OCI-LY3 (cell line): ENCODE results near the gene EEF1G.

ENCODE experiments used
- EZH2phosphoT487 ChIP-seq: fragments of 200-600 bp; shearing (Covaris generic); IDR thresholded peaks from 2 replicates; pipeline ENCODE4 v1.6.1; 2018; ENCODE audit warnings: antibody characterized with exemption, mixed run types, low read depth
- TF ChIP-seq, protein P1 (sequence below): fragments of 200-600, 300-600 bp; sonication (generic); IDR thresholded peaks from 2 replicates; pipeline ENCODE4 v1.5.1; 2014; ENCODE audit warnings: antibody characterized with exemption, low read length, low read depth

DNA sequence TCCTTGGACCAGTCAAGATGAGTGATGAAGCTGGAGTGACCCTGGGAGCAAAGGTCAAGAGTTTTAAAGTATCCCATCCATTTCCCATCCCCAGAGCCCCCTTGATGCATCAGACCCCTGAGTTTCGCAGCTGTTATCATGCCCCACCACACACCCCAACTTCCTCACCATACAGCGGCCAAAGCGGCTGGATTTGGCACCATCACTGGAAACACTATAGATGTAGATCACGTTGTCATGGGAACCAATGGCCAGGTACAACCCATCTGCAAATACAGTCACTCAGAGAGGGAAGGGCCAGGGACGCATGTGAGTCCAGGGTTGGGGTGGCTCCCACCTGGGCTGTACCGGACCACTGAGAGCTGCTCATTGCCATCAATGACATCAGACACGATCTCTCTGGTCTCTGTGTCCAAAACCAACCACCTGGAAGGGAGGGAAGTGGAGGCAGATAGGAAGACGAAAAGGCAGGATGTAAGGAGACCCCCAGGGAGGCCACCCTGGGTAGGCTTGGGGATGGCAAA lies 30.1 kb upstream of the EEF1G start:
- TF ChIP-seq, protein P1, sequence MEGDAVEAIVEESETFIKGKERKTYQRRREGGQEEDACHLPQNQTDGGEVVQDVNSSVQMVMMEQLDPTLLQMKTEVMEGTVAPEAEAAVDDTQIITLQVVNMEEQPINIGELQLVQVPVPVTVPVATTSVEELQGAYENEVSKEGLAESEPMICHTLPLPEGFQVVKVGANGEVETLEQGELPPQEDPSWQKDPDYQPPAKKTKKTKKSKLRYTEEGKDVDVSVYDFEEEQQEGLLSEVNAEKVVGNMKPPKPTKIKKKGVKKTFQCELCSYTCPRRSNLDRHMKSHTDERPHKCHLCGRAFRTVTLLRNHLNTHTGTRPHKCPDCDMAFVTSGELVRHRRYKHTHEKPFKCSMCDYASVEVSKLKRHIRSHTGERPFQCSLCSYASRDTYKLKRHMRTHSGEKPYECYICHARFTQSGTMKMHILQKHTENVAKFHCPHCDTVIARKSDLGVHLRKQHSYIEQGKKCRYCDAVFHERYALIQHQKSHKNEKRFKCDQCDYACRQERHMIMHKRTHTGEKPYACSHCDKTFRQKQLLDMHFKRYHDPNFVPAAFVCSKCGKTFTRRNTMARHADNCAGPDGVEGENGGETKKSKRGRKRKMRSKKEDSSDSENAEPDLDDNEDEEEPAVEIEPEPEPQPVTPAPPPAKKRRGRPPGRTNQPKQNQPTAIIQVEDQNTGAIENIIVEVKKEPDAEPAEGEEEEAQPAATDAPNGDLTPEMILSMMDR = no peak
- no peak for TF ChIP-seq EZH2phosphoT487
